Measurements from ENCODE around the gene ZNF710.

DNA sequence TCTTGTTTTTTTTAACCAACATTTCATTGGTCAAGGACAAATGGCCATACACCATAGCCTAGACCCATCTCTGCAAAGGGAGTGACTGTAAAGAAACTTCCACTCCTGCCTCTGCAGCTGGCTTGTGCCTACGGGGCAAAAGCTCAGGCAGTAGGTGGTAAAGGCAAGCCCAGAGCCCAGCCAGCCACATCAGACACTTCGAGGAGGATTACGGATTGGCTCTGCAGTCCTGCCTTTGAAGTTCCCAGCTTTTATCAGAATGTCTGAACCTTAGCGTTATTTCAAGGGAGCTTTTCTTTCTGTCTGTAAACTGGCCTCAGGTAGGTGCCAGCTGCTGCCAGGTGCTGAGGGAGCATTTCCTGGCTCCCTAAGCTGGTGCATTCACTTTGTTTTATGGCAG lies 15.6 kb downstream of the ZNF710 start:
- TF ChIP-seq BCL11A (IDR thresholded peaks at IDR 0.05; ENCODE audit: low read depth in 2 of 2, low read length in 2 of 2) (no peak), EP300 (IDR thresholded peaks at IDR 0.05; ENCODE audit: borderline replicate concordance in 1 of 2, low read depth in 2 of 2, low read length in 2 of 2) (no peak), EZH2 (IDR thresholded peaks at IDR 0.05; ENCODE audit: low read depth, low read length, severe bottlenecking) (no peak), ATF3 (IDR thresholded peaks at IDR 0.05; ENCODE audit: insufficient read depth, low read depth, low read length) (no peak), CHD7 (IDR thresholded peaks at IDR 0.05; ENCODE audit: insufficient replicate concordance, low read length) (no peak), CHD2 (IDR thresholded peaks at IDR 0.05; ENCODE audit: low read length) (no peak), GABPA (IDR thresholded peaks at IDR 0.05; ENCODE audit: borderline replicate concordance, insufficient read depth, low read length) (no peak)

All from H1 (cell line).